Daoy (cell line): ENCODE data around the gene PRDM13. TPM values are rescaled to one million over a fixed set of nuclear protein-coding genes. Genes with fewer than 3 reads are reported as not detected.
"Not testable (repeated sequence)": the region's sequence is repeated elsewhere in the genome, so short reads cannot be mapped to it uniquely, and the experiment has no call there.

Experiments used
- DNase-seq: peaks from one replicate; pipeline ENCODE4 v3.0.0-alpha.2; 2015; ENCODE audit warnings: low read depth
- total RNA-seq: library from RNA; depleted of rRNA; stranded (reverse); fragments of >200 nt; shearing (Covaris generic); gene quantifications from 2 replicates; pipeline ENCODE4 v1.2.3, GENCODE V29; 2014

The PRDM13 gene
- total RNA-seq, 1 experiment from 2014 or later = 2.3 TPM

DNA sequence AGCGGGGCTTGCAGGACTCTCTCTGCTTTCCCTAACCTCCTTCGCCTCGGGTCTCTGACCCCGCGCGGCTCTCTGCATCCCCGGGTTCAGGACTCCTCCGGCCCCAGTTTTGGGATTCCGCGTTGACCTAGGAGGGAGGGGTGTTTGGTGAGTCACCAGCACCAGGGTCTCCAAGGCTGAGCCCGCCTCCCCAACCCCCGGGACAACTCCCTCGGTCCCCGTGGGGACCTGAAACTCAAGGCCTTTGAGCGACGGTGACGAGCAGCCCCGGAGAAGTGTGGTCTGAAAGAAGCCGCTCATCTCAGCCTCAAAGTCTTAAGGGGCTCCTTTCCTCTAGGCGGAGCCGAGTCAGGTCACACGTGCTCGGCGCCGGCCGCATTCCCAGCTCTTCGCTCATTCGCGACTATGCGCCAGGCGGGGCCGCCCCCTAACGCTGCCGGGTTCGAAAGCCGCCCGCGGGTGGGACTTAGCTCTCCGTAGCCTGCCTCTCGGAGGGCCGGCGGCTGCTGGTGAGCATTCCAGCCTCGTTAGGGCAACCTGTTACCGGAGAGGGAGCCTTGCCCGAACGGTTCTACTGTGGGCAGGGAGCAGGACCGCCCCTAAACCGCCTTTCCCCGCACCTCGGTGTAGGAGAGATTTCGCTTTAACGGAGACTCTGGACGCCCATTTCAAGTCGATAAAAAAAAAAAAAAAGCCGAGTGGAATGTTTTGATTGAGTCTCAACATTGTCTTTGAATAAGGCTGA lies 3.0 kb upstream of the PRDM13 start:
- peak; percentile 79 for DNase-seq

DNA sequence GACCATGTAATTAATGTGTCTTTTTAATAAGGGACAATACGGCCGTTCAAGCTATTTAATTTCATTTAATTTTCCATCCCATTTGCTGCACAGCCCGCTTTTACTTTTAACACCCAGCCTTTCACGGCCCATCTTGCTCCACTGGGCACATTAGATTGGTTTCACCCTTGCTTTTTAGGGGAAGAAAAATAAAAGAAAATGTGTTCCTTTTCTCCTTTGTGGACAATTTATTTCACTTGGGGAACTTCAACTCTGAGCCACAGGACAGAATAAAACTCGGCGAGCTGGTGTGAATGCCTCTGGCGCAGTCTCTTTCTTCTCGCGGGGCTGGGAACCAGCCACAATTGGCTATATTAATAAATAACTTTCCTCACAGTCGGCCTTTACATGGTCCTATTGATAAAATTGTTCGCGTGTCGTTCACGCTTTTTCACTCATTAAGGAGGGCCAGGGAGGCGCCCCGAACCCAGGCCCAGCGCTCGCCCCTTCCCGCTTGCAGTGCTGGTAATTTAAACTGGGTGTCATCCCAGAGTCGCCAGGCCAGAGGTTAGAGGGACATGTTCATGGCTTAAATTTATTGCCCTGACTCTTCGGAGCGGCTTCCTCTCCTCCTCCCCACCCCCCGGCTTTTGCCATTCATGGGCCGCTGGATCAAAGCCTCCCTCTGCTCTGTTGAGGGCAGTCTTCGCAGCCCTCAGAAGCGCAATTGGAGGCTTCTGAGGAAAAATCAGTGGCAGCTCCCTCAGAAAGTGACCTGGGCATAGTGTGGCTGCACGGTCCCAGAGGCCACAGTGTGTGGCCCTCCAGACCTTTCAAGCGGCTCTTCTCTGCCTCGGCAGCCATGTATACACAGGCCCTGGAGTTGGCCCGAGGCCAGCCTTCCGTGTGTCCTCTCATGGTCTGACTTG lies 2.2 kb upstream of the PRDM13 start:
- no peak for DNase-seq

DNA sequence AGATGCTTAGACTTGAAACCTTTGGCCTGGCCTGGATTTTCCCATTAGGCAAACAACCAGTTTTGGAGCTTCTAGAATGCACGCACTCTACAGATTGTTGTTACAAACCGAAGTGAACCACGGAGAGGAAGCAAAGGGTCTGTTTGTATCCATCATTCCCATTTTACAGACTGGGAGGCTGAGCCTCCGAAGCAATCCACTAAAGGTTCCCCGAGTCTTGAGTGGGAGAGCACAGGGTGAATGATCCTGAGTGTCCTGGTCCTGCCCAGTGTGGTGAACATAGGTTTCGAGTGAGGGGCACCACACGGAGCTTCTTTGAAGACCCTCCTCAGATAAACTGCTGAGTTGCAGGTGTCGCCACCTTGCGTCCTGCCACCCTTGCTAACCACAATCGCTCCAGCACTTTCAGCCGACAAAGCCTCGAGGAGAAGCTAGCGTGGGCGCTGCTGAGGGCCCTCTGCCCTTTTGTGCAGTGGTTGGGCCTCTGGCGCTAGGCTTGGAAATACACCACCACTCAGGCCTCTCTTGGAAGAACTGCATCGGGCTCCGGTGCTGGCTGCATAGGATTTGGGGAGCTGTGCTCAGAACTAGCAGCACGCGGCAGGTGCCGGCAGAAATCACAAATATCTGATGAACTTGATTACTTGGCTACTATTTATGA lies 1.4 kb upstream of the PRDM13 start:
- no peak for DNase-seq

DNA sequence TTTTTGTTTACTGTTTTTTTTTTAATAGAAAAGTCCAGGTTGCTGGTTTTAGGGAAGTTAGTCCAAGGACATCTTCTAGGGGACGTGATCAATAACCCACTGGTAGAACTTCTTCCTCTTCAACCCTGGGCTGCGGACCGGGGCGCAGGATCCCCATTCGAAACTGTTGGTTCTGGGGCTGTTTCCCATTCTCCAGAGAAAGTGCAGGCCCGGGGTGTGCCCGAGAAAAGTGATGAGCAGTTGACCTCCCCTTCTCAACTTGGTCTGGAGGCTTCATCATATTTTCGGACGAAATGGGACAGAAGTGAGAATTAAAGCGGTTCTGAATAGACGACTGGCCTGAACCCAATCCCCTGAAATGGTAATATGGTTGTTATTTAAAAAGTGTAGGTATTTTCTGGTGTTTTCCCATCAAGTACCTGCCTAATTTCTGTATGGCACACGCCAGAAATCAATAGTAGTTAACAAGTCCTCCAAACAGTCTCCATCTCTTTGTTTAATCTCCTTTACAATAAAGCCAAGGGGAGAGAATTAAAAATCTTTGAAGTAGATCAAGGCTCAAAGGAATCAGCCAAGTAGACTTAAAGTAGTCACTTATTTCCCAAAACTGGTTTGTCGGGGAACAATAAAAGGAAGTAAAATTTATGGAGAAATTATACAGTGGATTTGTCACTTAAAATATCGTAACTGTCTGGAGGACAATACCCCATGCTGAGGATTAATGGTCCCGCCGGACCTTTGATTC lies 550 bp upstream of the PRDM13 start:
- DNase-seq = no peak

DNA sequence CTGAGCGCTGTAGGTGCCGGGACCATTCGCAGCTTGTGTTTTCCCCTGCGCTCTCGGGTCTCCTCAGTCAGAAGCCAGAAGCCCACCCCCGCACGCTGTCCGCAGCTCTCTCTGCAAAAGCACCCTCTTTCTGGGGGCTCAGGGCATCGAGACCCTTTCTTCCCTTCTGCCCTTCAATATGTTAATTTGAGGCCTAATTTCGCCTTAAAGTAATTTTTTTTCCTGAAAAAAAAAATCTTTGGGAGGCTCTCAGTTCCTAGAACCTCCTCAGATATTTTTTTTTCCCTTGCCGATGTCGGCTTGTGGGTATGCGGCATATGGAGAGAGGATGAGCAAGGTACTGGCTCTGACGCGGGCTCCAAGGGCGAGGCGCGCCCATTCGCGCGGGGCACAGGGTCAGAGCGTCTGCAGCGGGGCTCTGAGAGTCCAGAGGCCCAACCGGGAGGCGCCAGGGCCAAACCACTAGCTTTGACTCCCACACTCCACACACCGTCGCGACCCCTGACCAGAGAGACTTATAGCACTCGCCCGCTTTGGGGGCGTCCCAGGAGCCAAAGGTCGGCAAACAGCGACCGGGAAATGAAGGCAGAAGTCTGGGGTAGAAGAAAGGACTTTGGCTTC lies 893 bp downstream of the PRDM13 start:
- DNase-seq = no peak

DNA sequence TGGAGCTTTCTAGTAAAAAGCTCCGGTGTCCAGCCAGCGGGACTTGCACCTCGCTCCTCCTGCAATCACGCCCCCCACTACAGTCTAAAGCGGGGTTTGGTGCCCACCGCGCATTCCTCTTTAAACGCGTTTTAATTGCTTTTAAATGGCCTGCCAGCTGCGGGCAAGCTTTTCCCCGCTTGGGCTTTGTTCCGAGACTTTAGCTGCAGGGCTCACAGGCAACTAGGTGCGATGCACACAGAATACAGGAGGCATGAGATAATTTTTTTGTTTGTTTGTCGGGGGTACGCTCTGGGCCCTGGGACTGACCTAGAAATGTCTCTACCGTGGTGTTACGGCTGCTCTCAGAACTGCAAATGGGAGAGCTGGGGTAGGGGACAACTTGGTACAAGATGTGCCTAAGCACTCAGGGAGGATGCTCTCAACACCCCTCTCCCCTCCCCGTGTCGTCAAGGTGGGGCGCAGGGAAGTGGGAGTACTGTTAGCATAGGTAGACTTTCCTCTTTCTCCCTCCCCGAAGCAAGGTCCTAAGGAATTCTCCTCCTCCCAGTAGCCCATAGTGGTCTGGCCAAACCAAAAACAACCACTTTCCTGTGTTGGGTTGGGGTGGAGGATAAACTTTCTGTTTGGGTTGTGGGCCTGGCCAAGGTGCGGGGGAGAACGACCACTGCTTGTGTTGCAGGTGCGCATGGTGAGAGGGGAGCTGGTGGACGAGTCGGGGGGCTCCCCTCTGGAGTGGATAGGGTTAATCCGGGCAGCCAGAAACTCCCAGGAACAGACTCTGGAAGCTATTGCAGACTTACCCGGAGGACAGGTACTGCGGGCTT lies 1.6 kb downstream of the PRDM13 start:
- DNase-seq = no peak

DNA sequence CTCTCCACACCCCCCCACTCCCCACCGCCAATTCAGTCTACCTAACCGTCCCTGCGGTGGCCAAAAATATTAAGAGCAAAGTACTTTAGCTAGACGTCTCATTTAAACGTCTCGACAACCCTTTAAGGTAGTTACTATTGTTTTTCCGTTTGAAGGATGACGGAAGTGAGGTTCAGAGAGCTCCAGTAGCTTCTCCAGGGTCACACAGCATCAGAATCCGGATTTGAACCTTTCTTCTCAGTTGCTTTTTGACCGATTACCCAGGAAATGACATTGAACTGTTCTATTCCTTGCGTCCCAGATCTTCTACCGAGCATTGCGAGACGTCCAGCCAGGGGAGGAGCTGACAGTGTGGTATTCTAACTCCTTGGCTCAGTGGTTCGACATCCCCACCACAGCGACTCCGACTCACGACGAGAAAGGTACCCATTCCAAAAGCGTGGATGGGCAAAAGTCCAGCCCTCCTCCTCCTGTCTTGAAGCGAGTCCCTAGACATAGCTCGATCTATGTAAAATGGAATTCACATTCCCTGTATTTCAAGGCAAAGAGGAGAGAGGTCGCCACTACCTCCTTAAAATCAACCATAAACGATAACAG lies 2.4 kb downstream of the PRDM13 start:
- DNase-seq = no peak

DNA sequence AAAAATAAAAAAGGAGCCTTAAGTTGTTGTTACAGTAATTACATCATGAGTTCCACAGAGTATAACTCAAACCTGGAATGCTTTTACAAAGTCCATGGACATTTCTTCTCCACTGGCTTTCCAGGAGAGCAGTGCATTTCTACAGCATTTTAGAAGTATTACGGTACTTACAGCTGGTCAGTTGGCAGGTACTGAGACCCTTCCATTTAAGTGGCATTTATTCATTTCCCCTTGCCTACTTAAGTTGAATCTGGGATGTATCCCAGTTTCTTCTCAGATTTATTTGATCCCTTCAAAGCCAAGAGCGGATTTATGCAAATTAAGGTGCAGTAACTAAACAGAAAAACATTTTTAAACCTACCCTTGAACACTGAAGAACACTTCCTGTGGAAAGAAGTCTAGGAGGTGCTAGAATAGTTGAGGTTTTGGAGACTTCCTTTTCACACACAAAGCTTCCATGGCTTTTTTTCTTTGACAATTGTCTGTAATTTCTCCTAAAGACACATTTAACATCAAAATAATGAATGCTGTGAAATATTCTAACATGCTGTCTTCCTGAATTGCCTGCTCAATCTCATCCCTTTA lies 3.4 kb downstream of the PRDM13 start:
- no peak for DNase-seq

DNA sequence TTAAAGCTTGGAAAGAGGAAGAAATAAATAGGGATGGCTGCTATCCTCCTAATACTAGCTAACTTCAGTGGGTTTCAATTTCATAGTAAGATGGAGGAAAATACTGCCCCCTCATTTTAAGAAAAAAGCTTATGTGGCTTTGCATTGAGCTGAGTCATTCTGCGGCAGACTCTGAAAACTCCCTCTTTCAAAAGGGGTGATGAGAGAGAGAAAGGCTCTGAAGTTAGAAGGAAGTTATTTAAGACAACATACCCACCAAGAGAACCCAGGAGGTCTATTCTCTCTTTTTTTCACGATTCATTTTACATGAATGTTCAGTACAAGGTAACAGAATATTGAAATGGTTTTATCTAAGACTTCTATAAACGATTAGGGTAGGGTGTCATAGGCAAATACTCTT lies 4.5 kb downstream of the PRDM13 start:
- DNase-seq = peak; percentile 39

DNA sequence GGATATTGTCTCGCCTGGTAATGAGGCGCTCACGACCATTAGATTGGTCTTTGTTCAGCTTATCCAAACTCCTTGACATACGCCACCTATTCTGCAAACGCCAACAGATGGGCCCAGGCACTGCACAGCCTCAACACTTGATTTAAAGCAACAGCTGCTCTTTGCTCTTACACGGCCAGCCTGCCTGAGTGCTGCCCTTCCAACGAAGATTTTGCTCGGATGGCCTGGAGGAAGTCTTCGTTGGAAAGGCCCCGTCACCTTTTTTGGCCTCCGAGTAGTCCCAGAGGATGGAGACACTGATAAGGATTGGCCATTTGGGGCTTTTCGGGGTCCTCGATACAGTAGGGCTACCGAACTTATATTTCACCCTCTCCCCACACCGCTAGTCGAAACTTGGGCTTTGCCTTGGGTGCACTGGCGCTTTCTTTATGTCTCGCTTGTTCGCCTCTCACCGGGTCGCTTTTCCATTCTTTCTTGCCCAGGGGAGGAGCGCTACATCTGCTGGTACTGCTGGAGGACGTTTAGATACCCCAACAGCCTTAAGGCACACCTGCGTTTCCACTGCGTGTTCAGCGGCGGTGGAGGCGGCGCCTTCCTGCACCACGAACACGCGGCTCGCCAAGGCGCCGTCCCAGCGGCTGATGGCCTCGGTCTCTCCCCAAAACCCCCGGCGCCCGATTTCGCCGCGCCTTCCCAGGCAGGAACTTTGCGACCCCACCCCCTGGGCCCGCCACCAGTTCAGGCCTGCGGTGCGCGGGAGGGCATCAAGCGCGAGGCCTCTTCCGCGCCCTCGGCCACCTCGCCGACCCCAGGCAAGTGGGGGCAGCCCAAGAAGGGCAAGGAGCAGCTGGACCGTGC lies 6.1 kb downstream of the PRDM13 start:
- DNase-seq = no peak

DNA sequence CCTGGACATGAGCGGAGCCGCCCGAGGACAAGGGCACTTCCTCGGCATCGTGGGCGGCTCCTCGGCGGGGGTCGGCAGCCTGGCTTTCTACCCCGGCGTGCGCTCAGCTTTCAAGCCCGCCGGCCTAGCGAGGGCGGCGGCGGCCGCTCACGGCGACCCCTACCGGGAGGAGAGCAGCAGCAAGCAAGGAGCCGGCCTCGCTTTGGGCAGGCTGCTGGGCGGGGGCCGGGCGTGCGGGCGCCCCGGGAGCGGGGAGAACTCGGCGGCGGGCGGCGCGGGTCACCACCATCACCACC lies 6.7 kb downstream of the PRDM13 start:
- peak; percentile 74 for DNase-seq

DNA sequence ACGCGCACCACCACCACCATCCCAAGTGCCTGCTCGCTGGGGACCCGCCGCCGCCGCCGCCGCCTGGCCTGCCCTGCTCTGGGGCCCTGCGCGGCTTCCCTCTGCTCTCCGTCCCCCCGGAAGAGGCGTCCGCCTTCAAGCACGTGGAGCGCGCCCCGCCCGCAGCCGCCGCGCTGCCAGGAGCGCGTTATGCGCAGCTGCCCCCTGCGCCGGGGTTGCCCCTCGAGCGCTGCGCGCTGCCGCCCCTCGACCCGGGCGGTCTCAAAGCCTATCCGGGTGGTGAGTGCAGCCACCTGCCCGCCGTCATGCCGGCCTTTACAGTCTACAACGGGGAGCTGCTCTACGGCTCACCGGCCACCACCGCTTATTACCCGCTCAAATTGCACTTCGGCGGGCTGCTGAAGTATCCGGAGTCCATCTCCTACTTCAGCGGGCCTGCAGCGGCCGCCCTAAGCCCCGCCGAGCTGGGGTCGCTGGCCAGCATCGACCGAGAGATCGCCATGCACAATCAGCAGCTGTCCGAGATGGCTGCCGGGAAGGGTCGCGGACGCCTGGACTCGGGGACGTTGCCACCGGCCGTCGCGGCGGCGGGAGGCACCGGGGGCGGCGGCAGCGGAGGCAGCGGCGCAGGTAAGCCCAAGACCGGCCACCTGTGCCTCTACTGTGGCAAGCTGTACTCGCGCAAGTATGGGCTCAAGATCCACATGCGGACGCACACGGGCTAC lies 7.2 kb downstream of the PRDM13 start:
- peak; percentile 72 for DNase-seq

DNA sequence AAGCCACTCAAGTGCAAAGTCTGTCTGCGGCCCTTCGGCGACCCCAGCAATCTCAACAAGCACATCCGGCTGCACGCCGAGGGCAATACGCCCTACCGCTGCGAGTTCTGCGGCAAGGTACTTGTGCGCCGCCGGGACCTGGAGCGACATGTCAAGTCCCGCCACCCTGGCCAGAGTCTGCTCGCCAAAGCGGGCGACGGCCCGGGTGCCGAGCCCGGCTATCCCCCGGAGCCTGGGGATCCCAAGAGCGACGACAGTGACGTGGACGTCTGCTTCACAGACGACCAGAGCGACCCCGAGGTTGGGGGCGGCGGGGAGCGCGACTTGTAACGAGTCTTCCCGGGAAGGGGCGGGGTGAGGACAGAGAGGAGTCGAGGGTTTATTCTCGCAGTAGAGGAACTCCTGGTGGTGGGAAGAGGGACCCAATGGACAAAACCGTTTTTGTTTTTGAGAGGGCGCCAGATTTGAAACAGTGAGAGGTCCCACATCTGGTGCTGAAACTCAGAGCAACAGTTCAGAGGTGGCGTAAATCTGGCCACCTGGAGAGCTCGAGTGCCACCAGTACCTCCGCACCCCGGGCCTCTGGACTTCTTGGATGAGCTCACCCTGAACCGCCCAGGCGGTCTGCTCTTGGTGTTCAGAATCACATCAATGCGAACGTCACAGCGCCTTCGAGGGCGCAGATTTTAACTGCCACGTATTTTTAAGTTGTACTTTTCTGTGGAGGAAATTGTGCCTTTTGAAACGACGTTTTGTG lies 8.0 kb downstream of the PRDM13 start:
- DNase-seq = no peak

DNA sequence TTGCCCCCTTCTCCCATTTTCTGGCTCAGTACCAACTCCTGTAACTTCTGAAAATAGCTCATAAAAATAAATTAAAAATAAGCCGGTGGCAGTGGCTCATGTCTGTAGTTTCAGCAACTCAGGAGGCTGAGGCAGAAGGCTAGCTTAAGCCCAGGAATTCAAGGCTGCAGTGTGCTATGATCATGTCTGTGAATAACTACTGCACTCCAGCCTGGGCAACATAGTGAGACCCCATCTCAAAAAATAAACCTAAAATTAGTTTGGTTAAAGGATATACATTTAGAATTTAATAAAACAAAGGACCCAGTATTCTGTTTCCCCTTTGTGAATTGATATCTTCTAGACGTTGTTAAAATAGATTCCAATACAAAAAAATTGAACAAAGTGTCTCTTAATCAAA lies 10.5 kb downstream of the PRDM13 start:
- no peak for DNase-seq

DNA sequence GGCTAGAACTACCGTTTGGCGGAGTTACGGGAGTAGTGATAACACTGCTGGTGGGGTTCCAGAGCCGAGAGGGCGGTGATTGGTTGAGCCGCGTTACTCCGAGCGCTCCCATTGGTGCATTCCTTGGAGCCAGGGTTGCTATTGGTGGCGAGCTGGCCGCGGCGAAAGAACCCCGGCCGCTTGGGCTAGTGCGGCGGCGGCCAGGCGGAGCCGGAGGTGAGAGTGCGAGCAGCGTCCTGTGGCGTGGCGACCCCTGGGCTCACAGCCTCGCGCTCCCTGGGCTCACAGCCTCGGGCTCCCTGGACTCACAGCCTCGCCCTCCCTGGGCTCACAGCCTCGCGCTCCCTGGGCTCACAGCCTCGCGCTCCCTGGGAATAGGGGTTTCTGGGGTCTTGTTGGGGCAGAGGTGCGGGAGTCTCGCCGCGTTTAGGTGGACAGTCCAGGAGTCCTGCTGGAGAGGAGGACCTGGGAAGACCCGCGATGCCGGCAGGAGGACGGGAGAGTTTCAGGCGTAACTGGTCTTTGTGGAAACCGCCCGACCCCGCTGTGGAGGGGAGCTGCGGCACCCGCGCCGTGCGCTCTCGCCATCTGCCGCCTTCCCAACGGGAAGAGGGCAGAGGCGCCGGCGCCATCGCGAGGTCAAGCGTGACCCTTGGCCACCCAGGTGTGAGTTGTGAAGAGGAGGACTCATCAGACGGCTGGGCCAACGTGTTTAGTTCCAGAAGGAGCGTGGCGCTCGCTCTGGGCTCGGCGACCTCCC lies 12.2 kb downstream of the PRDM13 start:
- DNase-seq = no peak

DNA sequence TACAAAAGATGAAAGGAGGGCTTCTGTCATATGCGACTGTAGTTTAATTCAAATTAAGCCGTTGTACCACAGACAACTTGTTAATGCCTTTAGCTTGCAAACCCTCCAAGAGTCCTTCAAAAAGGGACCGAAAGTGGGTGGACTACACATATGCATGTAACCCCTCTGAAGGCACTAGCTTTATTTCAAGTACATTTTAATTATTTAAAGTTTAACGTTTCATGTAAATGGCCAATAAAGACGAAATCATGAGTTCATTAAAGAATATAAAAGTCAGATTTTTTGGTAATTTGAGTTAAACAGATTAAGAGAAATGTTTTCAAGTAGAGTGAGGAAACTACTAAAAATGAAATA lies 12.8 kb downstream of the PRDM13 start:
- no peak for DNase-seq

DNA sequence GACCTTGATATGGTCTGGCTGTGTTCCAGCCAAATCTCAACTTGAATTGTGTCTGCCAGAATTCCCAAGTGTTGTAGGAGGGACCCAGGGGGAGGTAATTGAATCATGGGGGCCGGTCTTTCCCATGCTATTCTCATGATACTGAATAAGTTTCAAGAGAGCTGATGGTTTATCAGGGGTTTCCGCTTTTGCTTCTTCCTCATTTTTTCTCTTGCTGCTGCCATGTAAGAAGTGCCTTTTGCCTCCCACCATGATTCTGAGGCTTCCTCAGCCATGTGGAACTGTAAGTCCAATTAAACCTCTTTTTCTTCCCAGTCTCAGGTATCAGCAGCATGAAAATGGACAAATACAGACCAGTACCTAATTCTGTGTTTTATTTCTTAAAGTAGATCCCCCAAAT lies 15.4 kb downstream of the PRDM13 start:
- not testable (repeated sequence) for DNase-seq
